GM15510 (cell line): Measurements from ENCODE around the gene MCRIP1.

Source experiments
- POLR2A ChIP-seq: IDR thresholded peaks from 3 replicates; pipeline ENCODE4 v1.6.1; 2011; ENCODE audit warnings: borderline replicate concordance; ENCODE audit not compliant: insufficient read length; ENCODE audit errors: extremely low read depth

Gene MCRIP1

GRCh38 chr17:81833160-81833920, at the start of gene MCRIP1:
Gene MCRIP1, minus strand, starts transcription at chr17:81833291. Its CDS starts 8,785 bp downstream, at chr17:81824506.
- TF ChIP-seq POLR2A = peak; percentile 82

DNA sequence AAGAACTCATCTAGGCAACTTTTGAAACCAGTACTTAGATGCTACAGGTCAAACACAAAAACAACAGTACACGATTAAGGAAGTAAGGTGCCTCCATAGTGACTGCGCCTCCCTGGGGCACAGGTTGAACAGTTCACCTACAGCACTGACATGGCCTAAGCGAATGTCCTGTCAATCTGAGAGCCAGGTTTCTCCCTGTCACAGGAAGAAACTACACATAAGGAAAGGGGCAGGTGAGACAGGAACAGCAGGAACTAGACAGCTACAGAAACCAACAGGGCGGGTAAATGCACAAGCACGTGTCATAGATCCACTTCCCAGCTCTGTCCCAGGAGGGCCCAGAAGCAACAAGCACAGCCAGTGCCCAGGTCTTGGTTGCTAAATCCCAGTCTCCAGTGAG, 46.0 kb upstream of the MCRIP1 start:
- no peak for TF ChIP-seq POLR2A

GRCh38 chr17:81878294-81878693, 45.2 kb upstream of the MCRIP1 start:
- TF ChIP-seq POLR2A = no peak

GRCh38 chr17:81877569-81877968, 44.5 kb upstream of the MCRIP1 start:
- TF ChIP-seq POLR2A = no peak

GRCh38 chr17:81871387-81872230, 38.5 kb upstream of the MCRIP1 start:
- peak; percentile 88 for TF ChIP-seq POLR2A

DNA sequence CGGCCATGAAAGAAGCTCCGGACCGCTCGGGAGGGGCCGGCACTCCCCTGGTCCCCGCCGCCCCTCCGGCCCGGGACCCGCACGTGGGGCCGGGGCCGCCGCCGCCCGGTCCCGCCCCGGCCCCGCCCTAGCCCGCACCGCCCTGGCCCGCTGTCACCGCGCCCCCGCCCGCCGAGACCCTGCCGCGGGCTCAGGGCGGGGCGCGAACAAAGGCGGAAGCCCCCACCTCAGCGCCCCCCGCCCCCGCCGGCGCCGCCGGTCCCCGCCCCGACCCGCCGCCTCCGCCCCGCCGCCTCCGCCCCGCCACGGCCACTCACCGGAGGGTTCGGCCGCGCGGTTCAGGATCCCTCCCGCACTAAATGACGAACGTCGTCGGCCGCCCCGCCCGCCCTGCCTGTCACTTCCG, 37.9 kb upstream of the MCRIP1 start, which contains the start of gene ARHGDIA:
ARHGDIA (minus strand) TSS at position 357 of the 406 bp plus-strand sequence. CDS start 1,407 bp downstream, outside the sequence.
- no peak for TF ChIP-seq POLR2A

DNA sequence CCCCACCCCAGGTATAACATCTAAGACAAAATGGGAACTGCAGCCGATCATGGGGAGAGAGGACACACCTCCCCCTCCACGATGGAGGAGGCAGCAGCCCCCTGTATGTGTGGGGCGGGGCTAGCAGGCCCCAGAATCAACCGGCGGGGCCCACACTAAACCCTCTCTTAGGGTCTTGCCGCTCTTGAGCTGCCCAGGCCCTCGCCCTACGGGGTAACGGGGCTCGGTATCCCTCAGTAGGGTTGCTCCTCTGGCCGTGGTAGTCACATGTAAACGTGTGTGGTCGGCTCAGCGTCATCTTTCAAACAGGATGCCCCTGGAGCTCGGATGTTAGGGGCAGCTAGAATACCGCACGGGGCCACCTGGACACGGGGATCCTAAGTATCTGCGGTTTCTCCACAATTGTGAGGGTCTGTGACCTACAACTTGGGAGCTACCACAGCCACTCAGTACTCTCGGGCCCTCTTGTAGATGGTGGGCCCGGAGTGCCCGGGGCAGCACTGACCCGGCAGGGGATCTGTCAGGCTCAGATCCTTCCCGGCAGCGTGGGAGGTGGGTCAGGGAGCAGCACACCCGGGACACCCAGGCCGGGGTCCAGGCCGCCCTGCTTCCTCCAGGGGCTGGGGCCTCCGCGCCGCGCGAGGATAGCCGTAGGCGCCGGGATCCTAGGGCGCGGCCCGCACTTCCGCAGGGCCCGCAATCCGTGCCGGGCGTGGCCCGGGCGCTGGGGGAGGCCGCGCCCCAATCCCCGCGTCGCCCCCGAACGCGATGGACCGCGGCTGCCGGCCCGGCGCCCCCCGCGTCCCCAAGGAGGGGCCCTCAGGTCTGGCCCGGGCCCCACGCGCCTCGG, 37.3 kb upstream of the MCRIP1 start:
- peak; percentile 27 for TF ChIP-seq POLR2A

GRCh38 chr17:81869221-81870130, 36.4 kb upstream of the MCRIP1 start:
- TF ChIP-seq POLR2A = no peak

GRCh38 chr17:81868674-81869220, 35.7 kb upstream of the MCRIP1 start:
- no peak for TF ChIP-seq POLR2A

DNA sequence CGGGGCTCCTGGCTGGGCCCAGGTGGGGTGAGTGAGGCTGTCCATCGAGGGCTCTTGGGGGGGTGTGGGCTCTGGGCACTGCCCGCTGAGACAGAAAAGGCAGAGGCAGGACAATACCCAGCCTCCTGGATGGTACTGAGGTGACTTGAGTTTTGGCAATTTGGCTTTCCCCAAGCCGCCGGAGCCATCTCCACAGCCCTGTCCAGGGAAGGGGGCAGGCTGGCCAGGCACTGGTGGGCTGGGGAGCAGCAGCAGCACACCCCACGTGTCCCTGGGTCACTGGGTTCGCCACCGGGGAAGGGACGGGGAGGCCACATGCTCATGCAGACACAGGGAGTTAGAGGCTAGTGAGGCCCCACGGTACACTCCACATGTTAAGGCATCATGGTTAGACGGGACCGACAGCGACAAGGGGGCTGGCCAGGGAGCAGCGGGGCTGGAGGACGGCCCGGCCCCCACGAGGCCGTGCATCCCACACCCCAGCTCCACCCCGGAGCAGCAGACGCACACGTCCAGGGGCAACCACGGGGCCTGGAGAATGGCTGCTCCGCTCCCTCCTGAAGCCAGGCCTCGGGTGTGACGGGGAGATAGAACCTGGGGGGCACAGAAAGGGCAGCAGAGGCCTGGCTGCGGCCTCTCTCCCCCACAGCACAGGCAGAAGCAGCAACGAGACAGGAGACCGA, 35.0 kb upstream of the MCRIP1 start:
- TF ChIP-seq POLR2A = peak; percentile 35

DNA sequence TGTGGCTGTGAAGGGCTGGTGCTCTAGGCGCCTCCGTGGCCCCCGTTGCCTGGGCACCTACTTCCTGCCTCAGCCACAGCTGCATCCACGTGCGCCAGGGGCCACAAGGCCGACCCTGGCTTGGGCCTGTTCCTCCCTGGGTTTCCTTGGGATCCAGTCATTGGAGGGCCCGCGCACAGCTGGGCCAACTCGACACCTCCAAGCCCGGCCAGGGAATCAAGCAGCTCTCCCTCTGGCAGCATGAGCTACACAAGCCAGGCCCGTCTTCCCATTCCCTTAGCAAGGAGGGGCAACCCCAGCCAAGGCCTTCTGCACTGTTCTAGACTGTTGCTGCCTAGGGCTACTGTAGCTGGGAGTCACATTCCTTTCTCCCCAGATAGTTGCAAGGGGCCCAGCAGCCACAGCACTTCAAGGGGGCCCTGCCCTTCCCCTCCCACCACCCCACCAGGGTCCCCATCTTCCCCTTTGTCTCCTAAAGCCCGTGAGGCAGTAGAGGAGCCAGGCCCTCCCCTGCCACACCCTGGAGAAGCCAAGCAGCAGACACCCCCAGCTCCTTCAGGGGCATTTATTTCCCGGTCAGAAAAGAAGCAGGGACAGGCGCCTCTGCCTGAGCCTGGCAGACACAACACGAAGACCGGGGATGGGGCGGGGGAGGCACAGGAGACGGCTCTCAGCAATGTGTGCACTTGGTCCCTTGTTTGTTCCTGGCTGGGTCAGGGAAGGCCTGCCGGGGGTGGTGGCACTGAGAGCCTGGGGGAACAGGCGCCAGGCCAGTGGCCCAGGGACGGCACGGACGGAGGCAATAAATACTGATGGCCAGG, 34.3 kb upstream of the MCRIP1 start:
- peak; percentile 18 for TF ChIP-seq POLR2A
